ENCODE results near the gene MARCKS. TPM values are rescaled to one million over a fixed set of nuclear protein-coding genes. Genes with fewer than 3 reads are reported as not detected.

MARCKS gene
- total RNA-seq, 1 donor from 2014 or later: 174 TPM

DNA sequence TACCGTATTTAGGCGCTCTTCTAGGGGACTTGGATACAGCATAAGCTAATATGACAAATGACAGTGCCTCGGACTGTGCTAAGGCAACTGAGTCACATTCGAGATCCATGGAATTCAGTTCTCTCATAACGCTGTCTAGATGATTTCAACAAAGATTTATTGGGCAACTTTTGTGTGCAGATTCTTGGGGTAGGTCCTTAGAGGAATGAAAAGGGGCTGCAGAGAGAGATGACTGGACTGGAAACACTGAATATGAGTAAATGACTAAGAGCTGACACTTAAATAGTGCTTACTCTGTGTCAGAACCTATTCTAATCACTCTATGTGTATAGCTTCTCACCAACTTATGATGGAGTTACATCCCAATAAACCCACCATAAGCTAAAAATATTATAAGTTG, 36.4 kb upstream of the MARCKS start:
- no peaks in the 10 kb centered on the region for H3K27me3 Mint-ChIP-seq (ENCODE audit: low read depth)

DNA sequence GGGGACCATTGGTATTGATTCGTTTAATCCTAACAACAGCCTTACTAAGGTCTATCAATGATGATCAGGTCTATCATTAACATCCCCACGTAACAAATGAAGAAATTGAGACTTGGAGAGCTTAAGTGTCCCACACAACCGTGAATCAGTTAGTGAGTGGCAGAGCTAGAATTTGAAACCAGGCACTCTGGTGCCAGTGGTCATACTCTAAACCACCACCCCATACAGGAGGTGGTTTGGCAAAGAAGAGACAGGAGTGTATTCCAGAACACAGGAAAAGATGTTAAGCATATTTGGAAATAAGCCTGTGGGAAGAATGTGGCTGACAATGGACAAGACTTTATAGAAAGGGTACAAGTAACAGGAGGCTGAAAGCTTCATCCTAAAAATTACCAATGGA, 35.7 kb upstream of the MARCKS start:
- TF ChIP-seq, protein P1, sequence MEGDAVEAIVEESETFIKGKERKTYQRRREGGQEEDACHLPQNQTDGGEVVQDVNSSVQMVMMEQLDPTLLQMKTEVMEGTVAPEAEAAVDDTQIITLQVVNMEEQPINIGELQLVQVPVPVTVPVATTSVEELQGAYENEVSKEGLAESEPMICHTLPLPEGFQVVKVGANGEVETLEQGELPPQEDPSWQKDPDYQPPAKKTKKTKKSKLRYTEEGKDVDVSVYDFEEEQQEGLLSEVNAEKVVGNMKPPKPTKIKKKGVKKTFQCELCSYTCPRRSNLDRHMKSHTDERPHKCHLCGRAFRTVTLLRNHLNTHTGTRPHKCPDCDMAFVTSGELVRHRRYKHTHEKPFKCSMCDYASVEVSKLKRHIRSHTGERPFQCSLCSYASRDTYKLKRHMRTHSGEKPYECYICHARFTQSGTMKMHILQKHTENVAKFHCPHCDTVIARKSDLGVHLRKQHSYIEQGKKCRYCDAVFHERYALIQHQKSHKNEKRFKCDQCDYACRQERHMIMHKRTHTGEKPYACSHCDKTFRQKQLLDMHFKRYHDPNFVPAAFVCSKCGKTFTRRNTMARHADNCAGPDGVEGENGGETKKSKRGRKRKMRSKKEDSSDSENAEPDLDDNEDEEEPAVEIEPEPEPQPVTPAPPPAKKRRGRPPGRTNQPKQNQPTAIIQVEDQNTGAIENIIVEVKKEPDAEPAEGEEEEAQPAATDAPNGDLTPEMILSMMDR (IDR thresholded peaks at IDR 0.05; ENCODE audit: unreplicated experiment): no peak
- Mint-ChIP-seq H3K4me1 (peaks cover 7% of the 10 kb centered on the region), H3K9me3 (peaks cover under 1% of the 10 kb centered on the region), H3K27ac (no peak overlapping the region), H3K36me3 (no peaks in the 10 kb centered on the region), H3K4me3 (no peak overlapping the region), H3K27me3 (ENCODE audit: low read depth) (no peaks in the 10 kb centered on the region)
- no peak for DNase-seq (ENCODE audit: low spot score in 2 of 2, unreplicated experiment in 2 of 2)

More for the DNA sequence above, 36.4 kb upstream of the MARCKS start:
- DNase-seq (ENCODE audit: low spot score in 2 of 2, unreplicated experiment in 2 of 2): no peak
- Mint-ChIP-seq H3K9me3 (peaks cover 4% of the 10 kb centered on the region), H3K36me3 (no peaks in the 10 kb centered on the region), H3K27ac (no peak overlapping the region), H3K4me3 (no peak overlapping the region), H3K4me1 (peaks cover 5% of the 10 kb centered on the region)
- TF ChIP-seq, protein P1 (IDR thresholded peaks at IDR 0.05; ENCODE audit: unreplicated experiment): no peak

DNA sequence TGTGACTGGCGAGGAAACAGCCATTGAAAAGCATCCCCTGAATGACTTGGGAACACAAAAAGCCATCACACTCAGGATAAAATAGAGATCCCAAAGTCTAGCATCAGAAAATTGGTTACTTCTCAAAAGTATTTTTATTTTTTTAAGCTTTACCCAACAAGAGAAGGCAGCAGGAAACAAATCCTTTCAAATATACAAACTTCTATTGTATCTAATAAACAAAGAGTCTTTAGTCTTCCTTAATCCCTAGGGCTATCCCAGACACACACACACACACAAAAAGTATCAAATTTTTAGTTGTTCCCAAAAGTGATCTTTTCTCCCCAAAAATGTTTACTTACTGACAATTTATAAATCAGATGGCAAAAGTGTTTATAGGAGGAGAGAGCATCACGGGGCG, 33.2 kb upstream of the MARCKS start:
- DNase-seq (ENCODE audit: low spot score in 2 of 2, unreplicated experiment in 2 of 2): no peak
- Mint-ChIP-seq H3K4me1 (peaks cover 4% of the 10 kb centered on the region), H3K36me3 (no peaks in the 10 kb centered on the region), H3K4me3 (no peak overlapping the region), H3K27ac (no peak overlapping the region), H3K9me3 (no peaks in the 10 kb centered on the region), H3K27me3 (ENCODE audit: low read depth) (no peaks in the 10 kb centered on the region)
- TF ChIP-seq, protein P1 (IDR thresholded peaks at IDR 0.05; ENCODE audit: unreplicated experiment): no peak

DNA sequence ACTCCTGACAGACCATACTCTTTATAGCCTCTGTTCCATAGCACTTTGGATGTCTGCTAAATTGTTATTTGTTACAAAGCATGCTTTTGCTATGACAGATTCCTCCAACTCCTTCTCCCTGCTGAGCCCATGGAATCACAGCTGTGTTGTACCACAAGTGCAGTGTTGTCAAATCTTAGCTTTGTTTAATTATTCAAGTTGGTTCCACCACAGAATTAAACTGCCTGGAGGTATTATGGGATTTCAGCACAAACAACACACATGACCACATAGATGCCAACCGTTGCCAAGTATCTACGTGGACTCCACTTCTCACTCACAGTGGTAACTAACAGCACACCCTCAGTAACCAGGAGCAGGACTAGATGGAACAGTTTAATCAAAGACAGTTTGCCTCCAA, 32.7 kb upstream of the MARCKS start:
- peaks cover 5% of the 10 kb centered on the region for H3K4me1 Mint-ChIP-seq
- no peak overlapping the region for H3K27ac Mint-ChIP-seq
- no peaks in the 10 kb centered on the region for H3K36me3 Mint-ChIP-seq
- H3K4me3 Mint-ChIP-seq: no peak overlapping the region
- TF ChIP-seq, protein P1 (IDR thresholded peaks at IDR 0.05; ENCODE audit: unreplicated experiment): no peak
- no peaks in the 10 kb centered on the region for H3K9me3 Mint-ChIP-seq
- DNase-seq (ENCODE audit: low spot score in 2 of 2, unreplicated experiment in 2 of 2): no peak
- no peaks in the 10 kb centered on the region for H3K27me3 Mint-ChIP-seq (ENCODE audit: low read depth)

DNA sequence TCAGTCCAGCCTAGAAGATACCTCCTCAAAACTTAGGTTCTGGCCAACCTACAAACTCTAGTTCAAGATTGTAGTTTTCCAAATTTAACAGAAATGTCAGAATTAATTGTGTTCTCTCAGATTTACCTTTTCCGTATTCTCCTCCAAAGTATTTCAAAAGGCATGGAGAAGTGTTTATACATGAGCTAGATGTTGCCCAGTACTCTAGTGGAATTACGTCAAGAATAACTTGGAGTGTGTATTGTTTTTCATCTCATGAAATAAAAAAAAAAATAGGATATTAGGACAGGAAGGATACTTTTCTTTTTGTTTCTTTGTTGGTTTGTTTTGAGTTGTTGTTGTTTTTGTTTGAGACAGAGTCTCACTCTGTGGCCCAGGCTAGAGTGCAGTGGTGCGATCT, 32.3 kb upstream of the MARCKS start:
- Mint-ChIP-seq H3K27ac (no peak overlapping the region), H3K9me3 (no peaks in the 10 kb centered on the region), H3K36me3 (no peaks in the 10 kb centered on the region), H3K27me3 (ENCODE audit: low read depth) (no peaks in the 10 kb centered on the region), H3K4me1 (peaks cover 7% of the 10 kb centered on the region), H3K4me3 (no peak overlapping the region)
- TF ChIP-seq, protein P1 (IDR thresholded peaks at IDR 0.05; ENCODE audit: unreplicated experiment): no peak
- DNase-seq (ENCODE audit: low spot score in 2 of 2, unreplicated experiment in 2 of 2): no peak

DNA sequence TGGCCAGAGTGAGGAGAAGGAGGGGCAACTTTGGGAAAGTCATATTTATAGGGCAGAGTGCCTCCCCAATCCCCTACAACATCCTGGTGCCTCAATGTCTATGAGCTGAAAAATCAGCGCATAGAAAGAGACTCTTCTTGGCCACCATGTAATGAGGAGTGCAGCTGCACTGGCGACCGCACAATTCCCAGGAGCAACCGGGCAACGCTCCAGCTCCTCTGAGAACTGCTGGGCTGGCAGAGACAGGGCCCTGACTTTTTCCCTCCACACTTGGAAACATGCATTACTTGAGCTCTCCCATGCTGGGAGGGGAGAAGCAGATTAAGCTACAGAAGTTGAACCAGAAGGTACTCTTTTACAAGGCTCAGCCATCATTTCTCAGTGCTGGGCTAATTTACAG, 31.4 kb upstream of the MARCKS start:
- no peaks in the 10 kb centered on the region for H3K36me3 Mint-ChIP-seq
- no peaks in the 10 kb centered on the region for H3K27me3 Mint-ChIP-seq (ENCODE audit: low read depth)
- peaks cover 7% of the 10 kb centered on the region for H3K4me1 Mint-ChIP-seq
- no peak for DNase-seq (ENCODE audit: low spot score in 2 of 2, unreplicated experiment in 2 of 2)
- TF ChIP-seq, protein P1 (IDR thresholded peaks at IDR 0.05; ENCODE audit: unreplicated experiment): no peak
- no peak overlapping the region for H3K4me3 Mint-ChIP-seq
- H3K27ac Mint-ChIP-seq: peak overlapping the region; percentile 37
- no peaks in the 10 kb centered on the region for H3K9me3 Mint-ChIP-seq
